ENCODE data around the gene UBR1.
"Not testable (repeated sequence)": the region's sequence is repeated elsewhere in the genome, so short reads cannot be mapped to it uniquely, and the experiment has no call there.

The UBR1 gene

DNA sequence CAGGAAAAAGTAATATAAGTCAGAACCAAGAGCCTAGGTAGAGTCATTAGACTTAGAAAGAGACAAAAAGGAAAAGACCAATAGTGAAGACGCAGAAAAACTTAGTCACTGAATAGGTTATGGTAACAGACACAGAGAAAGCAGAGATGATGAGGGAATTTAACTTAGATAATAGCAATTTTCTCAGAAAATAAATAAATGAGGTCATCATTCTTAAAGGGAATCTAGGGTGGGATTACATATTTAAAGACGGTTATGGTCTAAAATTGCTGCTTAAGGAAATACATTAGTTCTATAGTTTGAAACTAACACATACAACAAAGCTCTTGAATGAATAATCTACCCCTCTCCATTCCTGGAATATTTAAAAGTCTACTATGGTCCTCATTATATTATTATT, 59.4 kb downstream of the UBR1 start:
- no peak for DNase-seq

DNA sequence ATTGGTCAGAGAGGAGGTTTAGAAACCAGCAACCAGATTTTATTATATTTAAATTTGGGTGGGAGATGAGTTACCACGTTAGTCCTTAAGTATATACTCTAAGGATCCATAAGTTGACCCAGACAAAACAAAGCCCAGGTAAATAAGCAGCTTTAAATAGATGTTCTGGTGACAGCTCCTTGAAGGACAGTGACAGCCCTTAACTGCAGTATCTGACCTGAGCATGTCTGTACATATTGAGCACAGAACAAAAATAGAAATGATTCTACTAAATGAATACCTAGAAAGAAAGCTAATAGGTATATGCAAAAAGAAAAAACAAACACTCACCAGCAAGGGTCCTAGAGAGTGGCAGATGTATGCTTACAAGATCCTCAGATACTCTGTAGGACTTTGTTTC, 63.0 kb downstream of the UBR1 start:
- DNase-seq, result no peak

DNA sequence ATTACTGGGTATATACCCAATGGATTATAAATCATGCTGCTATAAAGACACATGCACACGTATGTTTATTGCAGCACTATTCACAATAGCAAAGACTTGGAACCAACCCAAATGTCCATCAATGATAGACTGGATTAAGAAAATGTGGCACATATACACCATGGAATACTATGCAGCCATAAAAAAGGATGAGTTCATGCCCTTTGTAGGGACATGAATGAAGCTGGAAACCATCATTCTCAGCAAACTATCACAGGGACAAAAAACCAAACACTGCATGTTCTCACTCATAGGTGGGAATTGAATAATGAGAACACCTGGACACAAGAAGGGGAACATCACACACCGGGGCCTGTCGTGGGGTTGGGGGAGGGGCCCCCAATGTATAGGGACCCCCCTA, 64.8 kb downstream of the UBR1 start:
- not testable (repeated sequence) for DNase-seq

DNA sequence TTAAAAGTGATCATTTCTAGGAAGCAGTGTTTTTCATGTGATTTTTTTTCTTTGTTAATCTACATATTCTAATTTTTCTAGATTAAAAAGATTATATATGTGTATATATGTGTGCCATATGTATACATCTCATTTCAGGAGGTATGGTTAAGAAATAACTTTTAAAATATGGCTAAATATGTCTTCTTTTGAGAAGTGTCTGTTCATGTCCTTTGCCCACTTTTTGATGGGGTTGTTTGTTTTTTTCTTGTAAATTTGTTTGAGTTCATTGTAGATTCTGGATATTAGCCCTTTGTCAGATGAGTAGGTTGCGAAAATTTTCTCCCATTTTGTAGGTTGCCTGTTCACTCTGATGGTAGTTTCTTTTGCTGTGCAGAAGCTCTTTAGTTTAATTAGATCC, 70.6 kb downstream of the UBR1 start:
- not testable (repeated sequence) for DNase-seq

DNA sequence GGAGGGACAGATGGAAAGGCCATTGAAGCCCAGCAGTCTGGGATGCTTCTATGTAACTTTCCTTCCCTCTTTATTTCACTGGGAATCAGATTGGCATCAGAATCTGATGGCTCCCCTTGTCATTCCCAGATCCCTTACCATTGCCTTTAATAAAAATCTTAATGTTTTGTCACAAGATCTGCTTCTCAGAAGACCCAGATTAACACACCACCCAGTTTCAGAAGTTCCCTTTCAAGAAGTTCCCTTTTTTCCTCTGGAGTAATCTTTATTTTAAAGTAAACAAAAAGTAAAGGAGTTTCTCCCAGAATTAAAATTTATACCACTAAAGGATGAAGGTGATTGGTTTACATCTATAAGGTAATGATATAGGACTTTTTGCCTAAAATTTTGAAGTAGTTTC, 76.4 kb downstream of the UBR1 start:
- DNase-seq, result no peak

DNA sequence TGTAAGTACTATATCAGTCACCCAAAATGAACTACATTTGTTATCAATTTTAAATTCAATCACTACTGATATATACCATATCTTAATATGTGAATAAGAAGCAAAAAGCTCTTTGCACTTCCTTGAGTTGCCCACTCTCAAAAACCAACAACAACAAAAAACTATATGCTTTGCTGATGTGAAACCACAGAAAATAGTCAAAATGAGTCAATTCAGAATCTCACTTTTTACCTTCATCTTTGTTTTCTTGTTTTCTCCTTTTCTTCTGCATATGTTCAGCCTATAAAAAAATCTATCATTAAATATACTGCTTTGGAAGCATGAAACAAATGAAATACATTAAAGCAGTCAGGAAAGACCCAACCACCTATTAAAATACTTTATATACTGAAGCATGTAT, 80.7 kb downstream of the UBR1 start:
- DNase-seq, result no peak

DNA sequence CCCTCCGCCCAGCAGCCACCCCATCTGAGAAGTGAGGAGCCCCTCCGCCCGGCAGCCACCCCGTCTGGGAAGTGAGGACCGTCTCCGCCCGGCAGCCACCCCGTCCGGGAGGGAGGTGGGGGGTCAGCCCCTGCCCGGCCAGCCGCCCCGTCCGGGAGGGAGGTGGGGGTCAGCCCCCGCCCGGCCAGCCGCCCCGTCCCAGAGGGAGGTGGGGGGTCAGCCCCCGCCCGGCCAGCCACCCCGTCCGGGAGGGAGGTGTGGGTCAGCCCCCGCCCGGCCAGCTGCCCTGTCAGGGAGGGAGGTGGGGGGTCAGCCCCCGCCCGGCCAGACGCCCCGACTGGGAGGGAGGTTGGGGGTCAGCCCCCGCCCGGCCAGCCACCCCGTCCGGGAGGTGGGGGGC, 91.2 kb downstream of the UBR1 start:
- not testable (repeated sequence) for DNase-seq

DNA sequence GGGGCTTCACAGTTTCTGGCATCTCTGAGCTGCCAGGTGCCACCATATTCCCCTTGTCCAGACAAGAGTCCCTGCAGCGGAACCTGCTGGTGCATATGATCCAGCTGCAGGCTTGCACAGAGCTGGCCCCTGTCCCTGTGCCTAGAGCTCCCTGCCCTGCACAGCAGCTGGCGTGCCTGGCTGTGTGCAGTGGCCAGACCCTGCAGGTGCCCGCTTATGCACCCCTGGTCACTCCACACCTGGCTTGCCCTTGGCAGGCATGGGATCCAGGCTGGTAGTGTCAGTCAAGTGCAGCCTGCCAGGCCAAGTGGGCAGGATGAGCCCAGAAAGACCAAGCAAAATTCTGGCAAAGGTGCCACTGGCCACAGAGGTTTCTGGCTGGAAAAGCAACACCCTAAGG, 96.6 kb downstream of the UBR1 start:
- DNase-seq, result no peak

DNA sequence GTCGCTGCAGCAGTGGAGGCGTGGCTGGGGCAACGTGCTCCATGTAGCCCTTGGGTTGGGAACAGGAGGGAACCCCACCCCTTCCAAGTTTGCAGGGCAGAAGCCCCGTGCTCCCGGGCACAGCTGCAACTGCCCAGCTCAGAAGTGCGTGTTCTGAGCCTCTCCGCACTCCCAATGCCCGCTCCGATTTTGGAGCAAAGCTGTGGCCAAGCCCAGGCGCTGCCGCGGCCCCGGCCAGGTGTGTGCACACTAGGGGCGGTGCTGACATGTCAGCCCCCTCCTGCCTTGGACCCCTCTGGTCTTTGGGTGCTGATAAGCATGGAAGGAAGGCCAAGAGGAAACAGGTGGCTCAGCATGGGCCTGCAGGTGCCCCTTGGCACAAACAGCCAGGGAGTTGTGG, 97.7 kb downstream of the UBR1 start:
- DNase-seq, result no peak

DNA sequence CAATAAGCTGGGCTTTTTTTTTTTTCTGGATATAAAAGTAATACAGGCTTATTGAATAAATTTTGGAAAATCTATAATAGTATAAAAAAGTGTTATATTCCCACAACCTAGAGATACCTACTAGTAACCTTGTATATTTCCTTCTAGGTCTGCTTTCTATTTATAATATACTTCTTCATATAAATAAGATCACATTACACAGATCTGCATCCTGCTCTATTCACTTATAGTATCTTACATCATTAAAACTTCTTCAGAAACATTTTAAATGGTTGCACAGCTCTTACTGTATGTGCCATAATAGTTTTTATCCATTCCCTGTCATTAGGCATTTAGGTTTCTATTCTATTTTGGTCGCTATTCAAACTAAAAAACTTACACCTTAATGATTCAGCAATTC, 98.3 kb downstream of the UBR1 start:
- DNase-seq, result no peak

DNA sequence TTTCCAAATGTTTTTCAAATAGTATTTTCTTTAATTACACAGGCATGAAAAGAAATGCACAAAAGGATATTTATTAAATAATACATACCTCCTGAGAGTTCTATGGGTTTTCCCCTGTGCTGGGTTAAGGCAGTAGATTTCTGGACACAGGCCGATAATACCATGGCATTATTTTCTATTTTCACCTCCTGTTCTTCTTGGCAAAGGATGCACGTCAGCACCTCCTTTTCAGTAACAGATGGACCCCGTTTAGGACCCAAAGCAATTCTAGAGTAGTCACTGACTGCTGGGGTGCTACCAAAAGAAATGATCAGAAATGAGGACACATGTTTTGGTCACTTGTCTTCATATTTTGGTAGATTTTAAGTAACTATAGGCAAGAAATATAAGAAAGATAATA, 98.8 kb downstream of the UBR1 start:
- DNase-seq, result no peak

DNA sequence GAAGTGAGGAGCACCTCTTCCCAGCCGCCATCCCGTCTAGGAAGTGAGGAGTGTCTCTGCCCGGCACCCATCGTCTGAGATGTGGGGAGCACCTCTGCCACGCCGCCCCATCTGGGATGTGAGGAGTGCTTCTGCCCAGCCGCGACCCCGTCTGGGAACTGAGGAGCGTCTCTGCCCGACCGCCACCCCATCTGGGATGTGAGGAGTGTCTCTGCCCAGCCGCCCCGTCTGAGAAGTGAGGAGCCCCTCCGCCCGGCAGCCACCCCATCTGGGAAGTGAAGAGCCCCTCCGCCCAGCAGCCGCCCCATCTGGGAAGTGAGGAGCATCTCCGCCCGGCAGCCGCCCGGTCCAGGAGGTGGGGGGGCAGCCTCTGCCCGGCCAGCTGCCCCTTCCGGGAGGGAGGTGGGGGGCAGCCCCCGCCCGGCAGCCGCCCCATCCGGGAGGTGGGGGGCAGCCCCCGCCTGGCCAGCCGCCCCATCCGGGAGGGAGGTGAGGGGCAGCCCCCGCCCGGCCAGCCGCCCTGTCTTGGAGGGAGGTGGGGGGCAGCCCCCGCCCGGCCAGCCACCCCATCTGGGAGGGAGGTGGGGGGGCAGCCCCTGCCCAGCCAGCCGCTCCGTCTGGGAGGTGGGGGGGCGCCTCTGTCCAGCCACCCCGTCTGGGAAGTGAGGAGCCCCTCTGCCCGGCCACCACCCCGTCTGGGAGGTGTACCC, 100.8 kb downstream of the UBR1 start:
- DNase-seq, result not testable (repeated sequence)

DNA sequence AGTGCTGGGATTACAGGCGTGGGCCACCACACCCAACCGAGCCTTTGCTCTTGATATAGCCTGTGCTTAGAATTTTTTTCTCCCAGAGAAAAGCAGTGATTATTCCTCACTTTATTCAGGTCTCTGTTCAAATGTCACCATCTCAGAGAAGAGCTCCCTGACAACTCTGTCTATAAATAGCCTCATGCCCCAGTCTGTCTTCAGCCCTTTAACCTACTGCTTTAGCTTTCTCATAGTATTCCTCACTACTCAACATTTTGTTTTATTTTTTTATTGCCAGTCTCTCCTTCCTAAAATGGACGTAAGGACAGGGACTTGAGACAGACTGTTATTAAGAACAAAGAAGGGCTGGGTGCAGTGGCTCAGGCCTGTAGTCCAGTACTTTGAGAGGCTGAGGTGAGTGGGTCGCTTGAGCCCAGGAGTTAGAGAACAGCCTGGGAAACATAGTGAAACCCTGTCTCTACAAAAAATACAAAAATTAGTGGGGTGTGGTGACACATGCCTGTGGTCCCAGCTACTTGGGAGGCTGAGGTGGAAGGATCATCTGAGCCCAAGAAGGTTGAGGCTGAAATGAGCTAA, 106.5 kb downstream of the UBR1 start:
- no peak for DNase-seq

DNA sequence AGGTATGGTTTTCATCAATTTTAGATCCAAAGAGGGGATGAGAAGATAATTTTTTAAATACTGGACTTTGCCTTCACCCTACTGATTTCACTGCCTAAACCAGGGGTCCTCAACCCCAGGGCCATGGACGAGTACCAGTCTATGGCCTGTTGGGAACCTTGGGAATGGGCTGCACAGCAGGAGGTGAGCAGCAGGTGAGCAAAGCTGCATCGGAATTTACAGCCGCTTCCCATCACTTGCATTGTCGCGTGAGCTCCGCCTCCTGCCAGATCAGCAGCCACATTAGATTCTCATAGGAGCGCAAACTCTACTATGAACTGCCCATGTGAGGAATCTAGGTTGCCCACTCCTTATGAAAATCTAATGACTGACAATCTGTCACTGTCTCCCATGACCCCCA, 109.0 kb downstream of the UBR1 start:
- no peak for DNase-seq

DNA sequence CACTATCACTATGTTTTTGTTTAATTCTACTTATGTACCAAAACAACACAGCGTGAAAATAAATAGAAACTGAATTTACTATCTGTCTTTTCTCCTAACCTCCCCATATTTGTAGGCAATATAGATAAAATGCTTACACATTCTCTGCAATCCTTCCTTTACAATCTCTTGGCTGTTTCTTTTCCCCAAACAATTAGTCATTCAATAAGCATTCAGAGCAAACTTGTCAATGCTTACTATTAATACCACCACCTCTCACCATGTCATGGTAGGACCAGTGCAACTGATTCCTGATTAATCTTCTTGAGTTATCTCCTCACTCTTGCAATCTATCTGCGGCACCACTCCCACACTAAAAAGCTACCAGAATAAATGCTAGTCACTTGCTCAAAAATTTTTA, 111.3 kb downstream of the UBR1 start:
- DNase-seq, result no peak

DNA sequence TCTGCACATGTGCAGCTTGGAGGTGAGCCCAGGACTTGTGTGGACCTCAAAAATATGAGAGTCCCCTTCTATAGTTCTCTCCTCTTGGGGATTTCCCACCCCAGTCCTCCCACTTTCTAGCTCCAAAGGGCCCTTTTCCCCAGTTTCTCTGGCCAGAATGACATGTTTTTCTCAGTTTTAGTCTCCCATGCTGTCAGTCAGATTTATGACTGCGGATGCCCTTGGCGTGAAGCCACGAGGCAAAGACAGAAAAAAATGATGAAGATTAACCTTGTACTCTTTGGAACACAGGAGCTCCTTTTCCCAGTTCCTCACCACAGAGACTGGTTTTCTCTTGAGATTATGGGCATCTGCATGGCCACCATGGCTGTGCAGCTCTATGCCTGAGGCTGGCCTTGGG, 113.2 kb downstream of the UBR1 start:
- no peak for DNase-seq

DNA sequence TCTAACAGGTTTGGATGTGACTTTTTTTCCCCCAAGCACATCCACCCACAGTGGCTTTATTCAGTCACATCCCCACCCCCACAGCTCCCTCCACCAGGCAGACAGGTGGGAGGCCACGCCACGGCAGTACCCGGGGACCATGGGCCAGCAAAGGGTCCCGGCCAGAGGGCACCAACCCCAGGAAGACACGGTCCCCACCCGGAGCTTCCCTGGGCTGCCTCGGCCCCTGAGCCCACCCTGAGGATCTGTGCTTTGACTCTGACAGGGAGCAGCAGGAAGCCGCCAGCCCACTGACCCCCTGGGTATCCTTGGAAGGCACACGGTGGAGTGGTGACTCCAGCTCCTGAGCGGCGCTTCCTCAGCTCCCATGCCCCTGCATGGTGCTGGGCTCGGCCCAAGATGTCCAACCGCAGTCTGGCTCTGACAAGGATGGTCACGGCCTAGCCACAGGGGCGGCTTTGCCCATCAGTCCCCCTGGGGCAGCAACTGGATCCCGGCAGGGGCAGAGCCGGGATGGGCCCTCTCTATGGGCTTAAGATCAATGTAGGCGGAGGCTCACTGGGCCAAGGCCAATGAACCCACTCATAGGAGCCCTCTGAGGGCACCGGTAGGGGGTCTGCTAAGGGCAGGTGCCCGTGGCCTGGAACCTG, 119.0 kb downstream of the UBR1 start:
- no peak for DNase-seq

DNA sequence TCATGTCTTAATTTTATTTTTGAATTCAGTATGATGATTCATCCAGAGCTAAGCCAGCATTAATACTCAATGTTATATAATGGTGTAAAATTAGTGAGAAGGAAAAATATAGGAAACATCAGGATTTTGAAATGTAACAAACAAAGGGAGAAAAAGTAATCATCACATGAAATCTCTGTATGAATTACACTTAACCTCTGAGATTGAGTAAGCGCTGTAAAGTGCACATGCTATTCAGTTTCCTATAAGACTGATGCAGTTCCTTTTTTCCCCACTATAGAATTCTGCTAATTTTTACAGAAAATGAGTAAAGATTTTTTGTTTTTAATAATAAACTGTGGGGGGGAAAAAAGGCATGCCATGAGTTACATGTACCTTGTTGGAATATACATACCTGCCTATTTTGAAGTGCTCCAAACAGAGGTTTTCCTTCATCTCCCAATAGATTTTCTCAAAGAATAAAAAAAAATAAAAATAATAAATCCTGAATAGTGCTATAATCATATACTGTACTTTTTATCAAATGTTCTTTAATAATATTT, 121.3 kb downstream of the UBR1 start:
- no peak for DNase-seq

DNA sequence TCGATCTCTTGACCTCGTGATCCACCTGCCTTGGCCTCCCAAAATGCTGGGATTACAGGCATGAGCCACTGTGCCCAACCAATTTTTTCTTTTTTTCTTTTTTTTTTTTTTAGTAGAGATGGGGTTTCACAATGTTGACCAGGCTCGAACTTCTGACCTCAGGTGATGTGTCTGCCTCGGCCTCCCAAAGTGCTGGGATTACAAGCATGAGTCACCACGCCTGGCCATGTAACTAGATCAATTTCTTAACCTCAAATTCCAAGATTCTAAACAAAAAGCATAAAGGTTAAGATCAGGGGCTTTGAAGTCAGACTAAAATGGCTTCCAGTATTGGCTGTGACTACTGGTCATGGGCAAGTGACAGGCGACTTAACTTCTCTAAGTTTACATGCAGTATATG, 126.7 kb downstream of the UBR1 start:
- not testable (repeated sequence) for DNase-seq

DNA sequence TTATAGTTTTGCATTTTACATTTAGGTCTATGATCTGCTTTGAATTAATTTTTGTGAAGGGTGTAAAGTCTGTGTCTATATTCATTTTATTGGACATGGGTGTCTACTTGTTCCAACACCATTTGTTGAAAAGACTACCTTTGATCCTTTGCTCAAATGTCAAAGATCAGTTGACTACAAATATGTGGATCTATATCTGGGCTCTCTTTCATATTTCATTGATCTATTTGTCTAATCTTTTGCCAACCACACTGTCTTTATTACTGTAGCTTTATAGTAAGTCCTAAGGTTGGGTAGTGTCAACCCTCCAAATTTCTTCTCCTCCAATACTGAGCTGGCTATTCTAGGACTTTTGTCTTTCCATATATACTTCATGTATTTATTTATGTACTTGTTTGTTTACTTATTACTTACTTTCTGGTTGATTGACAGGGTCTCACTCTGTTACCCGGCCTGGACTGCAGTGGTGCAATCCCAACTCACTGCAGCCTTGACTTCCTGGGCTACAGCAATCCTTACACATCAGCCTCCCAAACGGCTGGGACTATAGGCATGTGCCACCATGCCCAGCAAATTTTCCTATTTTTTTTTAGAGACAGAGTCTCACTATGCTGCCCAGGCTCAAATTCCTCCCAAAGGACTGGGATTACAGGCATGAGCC, 131.5 kb downstream of the UBR1 start:
- DNase-seq, result no peak

DNA sequence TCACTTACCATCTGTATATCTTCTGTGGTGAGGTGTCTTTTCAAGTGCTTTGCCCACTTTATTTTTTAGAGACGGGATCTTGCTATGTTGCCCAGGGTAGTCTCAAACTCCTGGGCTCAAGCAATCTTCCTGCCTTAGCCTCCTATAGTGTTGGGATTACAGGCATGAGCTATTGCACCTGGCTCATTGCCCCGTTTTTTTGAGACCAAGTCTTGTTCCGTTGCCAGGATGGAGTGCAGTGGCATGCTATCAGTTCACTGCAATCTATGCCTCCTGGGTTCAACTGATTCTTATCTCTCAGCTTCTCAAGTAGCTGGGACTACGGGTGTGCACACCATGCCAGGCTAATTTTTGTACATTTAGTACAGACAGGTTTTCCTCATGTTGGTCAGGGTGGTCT, 132.7 kb downstream of the UBR1 start:
- DNase-seq, result no peak

DNA sequence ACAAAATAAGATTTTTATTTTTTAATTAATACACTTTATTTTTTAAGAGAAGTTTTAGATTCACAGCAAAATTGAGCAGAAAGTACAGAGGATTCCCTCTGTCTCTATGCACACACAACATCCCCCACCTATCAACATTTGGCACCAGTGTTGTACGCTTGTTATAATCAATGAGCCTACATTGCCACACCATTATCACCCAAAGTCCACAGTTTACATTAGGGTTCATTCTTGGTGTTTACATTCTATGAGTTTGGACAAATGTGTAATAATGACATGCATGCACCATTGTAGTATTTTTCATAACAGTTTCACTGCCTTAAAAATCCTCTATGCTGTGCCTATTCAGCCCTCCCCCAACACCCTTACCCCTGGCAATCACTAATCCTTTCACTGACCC, 134.0 kb downstream of the UBR1 start:
- no peak for DNase-seq

DNA sequence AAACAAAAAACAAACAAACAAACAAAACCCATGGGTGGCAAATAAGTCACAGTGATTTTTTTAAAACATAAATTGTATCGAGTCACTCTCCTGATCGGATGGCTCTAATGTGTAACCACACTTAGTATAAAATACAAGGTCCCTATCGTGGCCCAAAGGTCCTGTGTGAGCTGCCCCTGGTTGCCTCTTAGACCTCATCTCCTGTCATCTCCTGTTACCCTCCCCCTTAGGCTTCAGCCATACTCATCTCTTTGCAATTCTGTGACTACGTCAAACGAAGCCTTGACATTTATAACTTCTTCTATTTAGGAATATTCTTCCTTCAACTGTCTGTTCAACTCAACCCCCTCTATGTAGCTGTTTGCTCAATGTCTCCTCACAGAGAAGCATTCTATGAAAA, 141.4 kb downstream of the UBR1 start:
- no peak for DNase-seq

DNA sequence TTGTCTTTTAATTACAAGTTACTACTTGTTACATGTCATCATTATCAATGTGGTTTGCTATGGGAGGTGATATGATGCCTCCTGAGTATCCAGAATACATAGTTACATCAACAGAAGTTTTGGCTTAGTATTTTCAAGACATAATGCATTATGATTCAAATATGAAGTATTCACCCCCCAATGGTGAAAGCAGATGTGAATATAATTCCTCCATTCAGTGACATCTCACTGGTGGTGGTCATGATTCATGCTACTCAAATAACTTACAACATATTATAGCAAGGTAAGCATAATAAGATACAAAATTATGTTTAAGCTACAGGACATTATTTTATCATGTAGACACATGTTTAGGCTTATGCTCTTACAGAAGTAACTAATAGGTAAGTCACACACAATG, 150.3 kb downstream of the UBR1 start:
- DNase-seq, result no peak
